Keratinocyte (primary cell): ENCODE data around the gene BAIAP2.

Experiments
- EZH2 ChIP-seq: IDR thresholded peaks from one replicate; pipeline ENCODE4 v1.6.1; 2012; ENCODE audit warnings: inconsistent platforms, mild to moderate bottlenecking, low read length, moderate library complexity
- TF ChIP-seq, protein P1 (sequence below), 3 experiments: IDR thresholded peaks in 1 of 3; conservative IDR thresholded peaks in 1 of 3; optimal IDR thresholded peaks in 1 of 3; 2 replicates in 2 of 3; 3 replicates in 1 of 3; pipeline versions ENCODE3 to v1.5.1; 2011; ENCODE audit warnings: low read length in 3 of 3, mild to moderate bottlenecking in 3 of 3, moderate library complexity in 2 of 3, control low read depth in 1 of 3, inconsistent platforms in 1 of 3; ENCODE audit not compliant: insufficient read depth in 2 of 3; ENCODE audit errors: extremely low read depth in 1 of 3

DNA sequence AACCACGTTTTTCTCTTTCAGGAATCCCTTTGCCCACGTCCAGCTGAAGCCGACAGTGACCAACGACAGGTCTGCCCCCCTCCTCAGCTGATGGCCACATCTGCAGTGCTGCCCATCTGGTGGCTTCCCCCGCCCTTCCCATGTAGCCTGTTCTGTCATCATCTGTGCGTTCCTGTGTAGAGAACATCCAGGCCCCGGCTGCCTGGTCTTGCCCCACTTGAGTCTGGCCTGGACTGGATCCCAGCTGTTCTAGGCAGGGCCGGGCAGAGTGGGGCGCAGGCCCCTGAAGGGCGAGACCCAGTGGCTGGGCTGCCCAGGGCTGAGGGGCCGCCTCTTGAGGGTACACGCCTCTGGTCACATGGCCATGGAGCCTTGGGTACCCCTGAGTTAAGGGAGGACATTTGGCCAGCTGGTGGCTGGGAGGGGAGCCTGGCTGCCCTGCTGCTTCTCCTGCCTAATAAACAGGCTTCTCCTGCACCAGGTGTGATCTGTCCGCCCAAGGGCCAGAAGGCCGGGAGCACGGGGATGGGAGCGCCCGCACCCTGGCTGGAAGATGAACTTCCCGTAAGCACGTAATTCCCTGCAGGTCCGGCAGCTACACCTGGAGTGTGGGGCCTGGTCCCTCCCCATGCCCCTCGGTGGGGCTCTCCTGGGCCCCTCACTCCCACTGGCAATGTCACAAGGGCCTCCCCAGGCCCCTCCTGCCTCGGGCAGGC, 81.0 kb downstream of the BAIAP2 start:
- TF ChIP-seq, protein P1, sequence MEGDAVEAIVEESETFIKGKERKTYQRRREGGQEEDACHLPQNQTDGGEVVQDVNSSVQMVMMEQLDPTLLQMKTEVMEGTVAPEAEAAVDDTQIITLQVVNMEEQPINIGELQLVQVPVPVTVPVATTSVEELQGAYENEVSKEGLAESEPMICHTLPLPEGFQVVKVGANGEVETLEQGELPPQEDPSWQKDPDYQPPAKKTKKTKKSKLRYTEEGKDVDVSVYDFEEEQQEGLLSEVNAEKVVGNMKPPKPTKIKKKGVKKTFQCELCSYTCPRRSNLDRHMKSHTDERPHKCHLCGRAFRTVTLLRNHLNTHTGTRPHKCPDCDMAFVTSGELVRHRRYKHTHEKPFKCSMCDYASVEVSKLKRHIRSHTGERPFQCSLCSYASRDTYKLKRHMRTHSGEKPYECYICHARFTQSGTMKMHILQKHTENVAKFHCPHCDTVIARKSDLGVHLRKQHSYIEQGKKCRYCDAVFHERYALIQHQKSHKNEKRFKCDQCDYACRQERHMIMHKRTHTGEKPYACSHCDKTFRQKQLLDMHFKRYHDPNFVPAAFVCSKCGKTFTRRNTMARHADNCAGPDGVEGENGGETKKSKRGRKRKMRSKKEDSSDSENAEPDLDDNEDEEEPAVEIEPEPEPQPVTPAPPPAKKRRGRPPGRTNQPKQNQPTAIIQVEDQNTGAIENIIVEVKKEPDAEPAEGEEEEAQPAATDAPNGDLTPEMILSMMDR (optimal IDR thresholded peaks at IDR 0.05 in 1 of 3, IDR thresholded peaks at IDR 0.05 in 1 of 3, conservative IDR thresholded peaks at IDR 0.05 in 1 of 3; ENCODE audit: extremely low read depth in 1 of 3, insufficient read depth in 2 of 3, low read length in 3 of 3) = no peak
- no peak for TF ChIP-seq EZH2
